Kidney epithelial cell (primary cell): ENCODE results near the gene MSH3. TPM values are rescaled to one million over a fixed set of nuclear protein-coding genes. Genes with fewer than 3 reads are reported as not detected.

Source experiments
- DNase-seq: peaks from one replicate; pipeline ENCODE4 v3.0.0-alpha.2; 2010; ENCODE audit warnings: low read depth
- H3K27me3 ChIP-seq: 2 replicates; pipeline ENCODE4 v1.6.0; 2011; ENCODE audit warnings: low read length; ENCODE audit not compliant: control insufficient read depth, insufficient read depth
- H3K36me3 ChIP-seq: 2 replicates; pipeline ENCODE4 v1.5.1; 2011; ENCODE audit warnings: low read length; ENCODE audit not compliant: control insufficient read depth, insufficient read depth
- H3K4me3 ChIP-seq: 2 replicates; pipeline ENCODE4 v1.5.1; 2011; ENCODE audit warnings: low read depth, mild to moderate bottlenecking, control low read depth, low read length
- CTCF ChIP-seq: IDR thresholded peaks from 2 replicates; pipeline ENCODE4 v1.5.1; 2011; ENCODE audit warnings: mild to moderate bottlenecking, moderate library complexity, low read length, control low read depth, inconsistent platforms; ENCODE audit not compliant: insufficient read depth, poor library complexity, severe bottlenecking
- total RNA-seq: library from RNA; depleted of rRNA; stranded (reverse); fragments of >200 nt; gene quantifications from 2 replicates; pipeline ENCODE4 v1.2.3, GENCODE V29; 2015

The MSH3 gene
- total RNA-seq, 1 donor from 2014 or later = 23.5 TPM

- no peak for TF ChIP-seq CTCF
- Histone ChIP-seq H3K36me3 (no peaks in the 10 kb centered on the region), H3K27me3 (no peaks in the 10 kb centered on the region), H3K4me3 (no peak overlapping the region)
- no peak for DNase-seq
These were observed 29.2 kb upstream of the MSH3 start for GRCh38 chr5:80625230-80625629.

GRCh38 chr5:80629281-80629680 is 25.2 kb upstream of the MSH3 start:
- H3K4me3 ChIP-seq = no peak overlapping the region
- DNase-seq = no peak
- peaks cover 1% of the 10 kb centered on the region for H3K36me3 ChIP-seq

GRCh38 chr5:80631278-80632259 is 22.9 kb upstream of the MSH3 start:
- H3K4me3 ChIP-seq = no peak overlapping the region
- H3K27me3 ChIP-seq = no peaks in the 10 kb centered on the region
- no peak for DNase-seq
- H3K36me3 ChIP-seq = peaks cover 1% of the 10 kb centered on the region
- TF ChIP-seq CTCF = no peak

More at GRCh38 chr5:80629281-80629680, 25.2 kb upstream of the MSH3 start:
- TF ChIP-seq CTCF = no peak
- no peaks in the 10 kb centered on the region for H3K27me3 ChIP-seq

GRCh38 chr5:80632700-80633099 is 21.8 kb upstream of the MSH3 start:
- H3K27me3 ChIP-seq = no peaks in the 10 kb centered on the region
- TF ChIP-seq CTCF = no peak
- H3K36me3 ChIP-seq = peaks cover 1% of the 10 kb centered on the region
- H3K4me3 ChIP-seq = no peak overlapping the region
- DNase-seq = no peak

- Histone ChIP-seq H3K36me3 (peaks cover 1% of the 10 kb centered on the region), H3K27me3 (no peaks in the 10 kb centered on the region), H3K4me3 (no peak overlapping the region)
- no peak for DNase-seq
- no peak for TF ChIP-seq CTCF
These were observed 20.3 kb upstream of the MSH3 start for GRCh38 chr5:80634193-80634592.

- no peaks in the 10 kb centered on the region for H3K36me3 ChIP-seq
- no peaks in the 10 kb centered on the region for H3K27me3 ChIP-seq
- no peak for TF ChIP-seq CTCF
- H3K4me3 ChIP-seq = no peak overlapping the region
- no peak for DNase-seq
These were observed 13.1 kb upstream of the MSH3 start for GRCh38 chr5:80641353-80641752.
